Measurements from ENCODE around the gene SPTBN1. TPM values are rescaled to one million over a fixed set of nuclear protein-coding genes. Genes with fewer than 3 reads are reported as not detected.

SPTBN1 gene
- total and polyA plus RNA-seq, 2 experiments from 2014 or later, result 58.1 to 204 TPM

- ATAC-seq, result no peak
- no peaks in the 10 kb centered on the region for H3F3A ChIP-seq (replicated peaks; ENCODE audit: low read depth)
- peaks cover 3% of the 10 kb centered on the region; the same call in 1 of the 3 replicates for H3K9me3 Mint-ChIP-seq
These were observed 31.5 kb upstream of the SPTBN1 start for GRCh38 chr2:54424555-54425163.

More at GRCh38 chr2:54424555-54425163, 31.5 kb upstream of the SPTBN1 start:
- no peaks in the 10 kb centered on the region for H3K36me3 Mint-ChIP-seq (ENCODE audit: low read depth)
- no peak for DNase-seq (ENCODE audit: low spot score)
- Histone ChIP-seq H3K27me3 (ENCODE audit: insufficient read depth) (no peaks in the 10 kb centered on the region), H3K4me3 (no peak overlapping the region), H3K79me2 (replicated peaks; ENCODE audit: insufficient read depth) (no peaks in the 10 kb centered on the region), H3K4me2 (no peak overlapping the region), H4K20me1 (replicated peaks; ENCODE audit: insufficient read depth) (no peaks in the 10 kb centered on the region), H2AFZ (peak overlapping the region; percentile 60; the same call in 1 of the 2 replicates), H3K36me3 (ENCODE audit: insufficient read depth) (no peaks in the 10 kb centered on the region), H3K27ac (ENCODE audit: low read depth) (no peak overlapping the region), H3K4me1 (ENCODE audit: insufficient read depth) (no peaks in the 10 kb centered on the region), H3K9me2 (ENCODE audit: insufficient read depth) (peaks cover 3% of the 10 kb centered on the region; the same call in 1 of the 2 replicates)
- no peak overlapping the region for H3K4me3 Mint-ChIP-seq
- H3K27me3 Mint-ChIP-seq (ENCODE audit: insufficient read depth, low read depth, poor library complexity), result peaks cover 1% of the 10 kb centered on the region
- H3K27ac Mint-ChIP-seq, result no peak overlapping the region
- no peak for TF ChIP-seq STAT1 (IDR thresholded peaks at IDR 0.05; ENCODE audit: unreplicated experiment)
- no peak for TF ChIP-seq EZH2phosphoT487 (IDR thresholded peaks at IDR 0.05; ENCODE audit: unreplicated experiment)
- no peak for TF ChIP-seq CREB1 (CRISPR knock-in tag; IDR thresholded peaks at IDR 0.05; ENCODE audit: low read depth)
- TF ChIP-seq JUNB (IDR thresholded peaks at IDR 0.05; ENCODE audit: unreplicated experiment), result no peak
- no peak for TF ChIP-seq EZH2 (IDR thresholded peaks at IDR 0.05; ENCODE audit: low read depth, unreplicated experiment)
- TF ChIP-seq ZNF331 (CRISPR knock-in tag; IDR thresholded peaks at IDR 0.05; ENCODE audit: low read depth), result no peak
- TF ChIP-seq ETS1 (IDR thresholded peaks at IDR 0.05), result no peak
- no peak for TF ChIP-seq ZNF114 (CRISPR knock-in tag; IDR thresholded peaks at IDR 0.05)
- TF ChIP-seq NANOG (IDR thresholded peaks at IDR 0.05; ENCODE audit: borderline replicate concordance), result no peak
- no peak for TF ChIP-seq REST (IDR thresholded peaks at IDR 0.05; ENCODE audit: unreplicated experiment)
- TF ChIP-seq CTCF (conservative IDR thresholded peaks at IDR 0.05; ENCODE audit: low read depth in 2 of 2), result no peak
- TF ChIP-seq POLR2AphosphoS5 (IDR thresholded peaks at IDR 0.05; ENCODE audit: low read depth), result no peak
- TF ChIP-seq ZNF462 (CRISPR knock-in tag; IDR thresholded peaks at IDR 0.05), result no peak
- peaks cover 10% of the 10 kb centered on the region; the same call in 2 of the 3 replicates for H3K4me1 Mint-ChIP-seq

Measured in GM23338 (cell line).